ENCODE data around the gene CLCNKA.
"Not testable (repeated sequence)": the region's sequence is repeated elsewhere in the genome, so short reads cannot be mapped to it uniquely, and the experiment has no call there.

Gene CLCNKA

DNA sequence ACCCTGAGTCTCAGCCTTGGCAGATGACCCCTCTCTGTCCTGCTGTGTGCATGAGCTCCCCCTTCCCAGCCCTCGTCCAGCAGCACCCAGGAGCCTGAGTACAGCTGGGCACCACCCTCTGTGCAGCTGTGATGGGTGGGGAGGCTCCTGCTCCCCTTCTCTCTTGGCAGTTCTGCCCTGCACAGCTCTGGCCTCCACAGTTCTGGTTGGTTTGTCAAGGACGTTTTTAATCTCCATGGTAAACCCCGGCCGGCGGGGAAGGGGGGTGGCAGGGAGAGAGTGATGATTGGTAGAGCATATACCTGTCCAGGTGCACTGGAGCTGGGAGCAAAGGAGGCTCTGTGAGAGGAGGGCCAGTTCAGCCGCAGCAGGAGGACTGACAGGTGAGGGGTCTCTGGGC, at the start of gene CLCNKA:
Gene CLCNKA, plus strand, starts transcription at position 356 of the 400 bp plus-strand sequence. CDS start 584 bp downstream, outside the sequence.
- Mint-ChIP-seq H3K4me3 (no peak within 1 kb of the TSS), H3K27me3 (ENCODE audit: low read depth) (peaks cover 3% of the 10 kb centered on the region), H3K4me1 (ENCODE audit: low read depth) (no peaks in the 10 kb centered on the region), H3K9me3 (no peaks in the 10 kb centered on the region), H3K36me3 (ENCODE audit: low read depth) (no peaks in the 10 kb centered on the region), H3K27ac (no peak within 1 kb of the TSS)

DNA sequence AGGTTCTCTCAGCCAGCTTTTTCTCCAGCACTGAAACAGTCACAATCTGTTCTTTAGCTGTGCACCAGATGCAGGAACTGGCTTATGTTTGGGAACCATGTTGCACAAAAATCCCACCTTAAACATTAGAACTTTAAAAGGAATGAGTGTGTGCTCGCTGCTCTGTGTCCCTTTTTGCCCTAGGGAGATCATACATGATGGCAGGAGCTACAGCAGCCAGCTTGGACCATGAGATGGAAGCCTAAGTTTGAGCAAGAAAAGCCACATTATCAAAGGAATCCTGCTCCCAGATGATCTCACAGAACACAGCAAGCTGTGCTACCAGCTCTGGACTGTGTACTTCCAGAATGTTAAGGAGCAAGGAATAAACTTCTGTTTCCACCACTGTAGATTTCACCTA, 49.4 kb upstream of the CLCNKA start:
- Mint-ChIP-seq H3K27me3 (ENCODE audit: low read depth) (no peaks in the 10 kb centered on the region), H3K4me1 (ENCODE audit: low read depth) (peaks cover 43% of the 10 kb centered on the region), H3K9me3 (peaks cover 4% of the 10 kb centered on the region), H3K36me3 (ENCODE audit: low read depth) (peaks cover 41% of the 10 kb centered on the region), H3K27ac (no peak overlapping the region), H3K4me3 (no peak overlapping the region)

DNA sequence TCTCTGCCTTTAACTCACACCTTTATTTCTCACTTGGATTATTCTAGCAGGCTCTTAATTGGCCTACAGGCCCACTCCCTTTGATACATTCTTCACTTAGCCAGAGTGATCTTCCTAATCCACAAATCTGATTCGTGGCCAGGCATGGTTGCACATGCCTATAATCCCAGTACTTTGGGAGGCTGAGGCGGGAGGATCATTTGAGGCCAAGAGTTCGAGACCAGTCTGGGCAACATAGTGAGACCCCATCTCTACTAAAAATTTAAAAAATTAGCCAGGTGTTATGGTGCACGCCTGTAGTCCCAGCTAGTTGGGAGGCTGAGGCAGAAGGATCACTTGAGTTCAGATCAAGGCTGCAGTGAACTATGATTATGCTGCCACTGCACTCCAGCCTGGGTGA, 48.1 kb upstream of the CLCNKA start:
- peaks cover 33% of the 10 kb centered on the region for H3K36me3 Mint-ChIP-seq (ENCODE audit: low read depth)
- no peak overlapping the region for H3K27ac Mint-ChIP-seq
- H3K27me3 Mint-ChIP-seq (ENCODE audit: low read depth), result no peaks in the 10 kb centered on the region
- H3K4me3 Mint-ChIP-seq, result no peak overlapping the region
- H3K9me3 Mint-ChIP-seq, result peaks cover 4% of the 10 kb centered on the region
- peaks cover 35% of the 10 kb centered on the region for H3K4me1 Mint-ChIP-seq (ENCODE audit: low read depth)

DNA sequence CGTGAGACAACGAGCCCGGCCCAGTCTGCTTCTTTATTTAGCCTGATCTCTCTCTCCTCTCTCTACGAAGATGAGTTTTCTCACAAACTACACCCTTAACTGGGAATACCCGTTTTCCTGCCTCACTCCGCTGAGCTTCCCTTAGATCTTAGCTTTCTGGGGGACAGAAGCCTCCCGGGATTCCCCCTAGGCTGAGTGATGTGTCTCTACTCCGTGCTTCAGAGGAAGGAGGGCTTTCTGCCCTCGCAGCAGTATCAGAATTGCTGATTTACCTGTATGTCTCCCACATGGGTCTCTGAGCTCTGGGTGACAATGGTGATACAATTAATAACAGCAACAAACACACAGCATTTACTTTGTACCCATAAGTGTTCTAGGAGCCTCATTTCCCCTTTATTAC, 47.0 kb upstream of the CLCNKA start:
- Mint-ChIP-seq H3K4me3 (peak overlapping the region; percentile 81), H3K36me3 (ENCODE audit: low read depth) (peaks cover 28% of the 10 kb centered on the region), H3K9me3 (peaks cover 3% of the 10 kb centered on the region), H3K4me1 (ENCODE audit: low read depth) (peaks cover 35% of the 10 kb centered on the region), H3K27ac (peak overlapping the region; percentile 76), H3K27me3 (ENCODE audit: low read depth) (no peaks in the 10 kb centered on the region)

DNA sequence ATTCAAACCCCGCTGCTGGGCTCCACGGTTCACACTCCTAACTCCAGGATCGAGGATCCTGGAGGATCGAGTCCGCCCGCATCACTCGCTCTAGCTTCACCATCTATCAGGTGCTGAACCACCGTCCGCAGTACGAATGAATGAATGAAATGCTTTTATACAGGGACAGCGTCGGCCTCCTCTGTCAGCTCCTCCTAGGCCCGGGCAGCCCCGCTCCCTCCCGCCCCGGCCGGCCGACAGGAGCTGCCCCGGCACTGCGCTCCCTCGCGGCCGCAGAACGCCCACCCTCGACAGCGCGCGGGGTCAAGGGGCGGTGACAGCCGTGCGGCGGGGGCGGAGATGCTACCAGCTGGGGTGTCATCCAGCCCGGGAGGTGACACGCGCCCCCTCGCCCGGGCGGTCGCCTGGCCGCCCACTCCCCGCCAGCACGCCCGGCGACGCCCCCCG, 46.5 kb upstream of the CLCNKA start:
- peak overlapping the region; percentile 76 for H3K27ac Mint-ChIP-seq
- H3K9me3 Mint-ChIP-seq, result no peaks in the 10 kb centered on the region
- H3K27me3 Mint-ChIP-seq (ENCODE audit: low read depth), result no peaks in the 10 kb centered on the region
- H3K4me1 Mint-ChIP-seq (ENCODE audit: low read depth), result peaks cover 31% of the 10 kb centered on the region
- H3K36me3 Mint-ChIP-seq (ENCODE audit: low read depth), result peaks cover 22% of the 10 kb centered on the region
- peak overlapping the region; percentile 81 for H3K4me3 Mint-ChIP-seq

DNA sequence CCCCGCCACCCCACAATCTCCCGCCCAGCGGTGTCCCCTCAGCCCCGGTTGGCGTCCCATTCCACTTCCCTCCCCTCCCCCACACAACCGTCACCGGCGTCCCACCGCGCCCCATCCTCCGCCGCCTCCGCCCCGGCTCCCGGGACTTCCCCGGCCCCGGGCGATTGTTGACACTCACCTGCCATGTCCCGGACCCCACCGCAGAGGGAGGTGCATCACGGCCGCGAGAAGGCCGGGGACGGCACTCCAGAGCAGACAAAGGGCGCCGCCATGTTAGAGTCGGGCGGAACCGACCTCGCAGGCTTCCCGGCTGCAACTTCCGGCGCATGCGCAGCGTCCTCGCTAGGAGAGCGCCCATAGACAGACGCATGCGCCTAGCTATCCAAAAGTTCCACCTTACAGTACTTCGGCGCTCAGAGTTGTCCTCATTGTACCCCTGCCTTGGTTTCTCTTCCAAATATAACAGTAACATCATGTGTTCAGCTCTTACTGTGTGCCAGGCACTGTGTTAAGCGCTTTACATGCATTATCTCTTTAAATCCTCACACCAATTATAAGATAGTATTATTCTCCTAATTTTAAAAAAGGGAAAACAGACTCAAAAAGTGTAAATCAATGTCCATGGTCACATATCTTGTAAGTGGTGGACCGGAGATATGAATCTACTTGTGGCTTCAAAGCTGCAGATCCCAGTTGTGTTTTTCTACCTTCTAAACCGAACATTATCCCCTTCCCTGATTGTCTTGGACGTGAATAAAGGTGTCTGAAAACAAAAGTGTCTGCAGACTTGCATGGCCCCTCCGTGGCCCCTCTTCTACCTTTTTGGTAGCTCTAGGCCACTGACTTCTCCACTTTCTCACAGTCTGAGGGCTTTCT, 45.8 kb upstream of the CLCNKA start, which contains the start of gene ZBTB17:
Gene ZBTB17, minus strand, starts transcription at position 297 of the 876 bp plus-strand sequence. CDS start 27,606 bp downstream, outside the sequence.
- Mint-ChIP-seq H3K4me1 (ENCODE audit: low read depth) (peaks cover 28% of the 10 kb centered on the region), H3K27me3 (ENCODE audit: low read depth) (no peaks in the 10 kb centered on the region), H3K9me3 (no peaks in the 10 kb centered on the region), H3K27ac (peak within 1 kb of the TSS; percentile 78), H3K4me3 (peak within 1 kb of the TSS; percentile 88), H3K36me3 (ENCODE audit: low read depth) (peaks cover 22% of the 10 kb centered on the region)

DNA sequence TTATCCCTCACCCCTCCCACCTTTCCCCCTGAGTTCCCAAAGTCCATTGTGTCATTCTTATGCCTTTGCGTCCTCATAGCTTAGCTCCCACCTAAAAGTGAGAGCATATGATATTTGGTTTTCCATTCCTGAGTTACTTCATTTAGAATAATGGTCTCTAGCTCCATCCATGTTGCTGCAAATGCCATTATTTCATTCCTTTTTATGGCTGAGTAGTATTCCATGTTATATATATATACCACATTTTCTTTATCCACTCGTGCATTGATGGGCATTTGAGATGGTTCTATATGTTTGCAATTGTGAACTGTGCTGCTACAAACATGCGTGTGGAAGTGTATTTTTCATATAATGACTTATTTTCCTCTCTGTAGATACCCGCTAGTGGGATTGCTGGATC, 43.9 kb upstream of the CLCNKA start:
- Mint-ChIP-seq H3K36me3 (ENCODE audit: low read depth) (peaks cover 10% of the 10 kb centered on the region), H3K4me1 (ENCODE audit: low read depth) (peaks cover 20% of the 10 kb centered on the region)
- not testable (repeated sequence) for H3K27me3 Mint-ChIP-seq (ENCODE audit: low read depth); H3K9me3 Mint-ChIP-seq; H3K4me3 Mint-ChIP-seq; H3K27ac Mint-ChIP-seq

DNA sequence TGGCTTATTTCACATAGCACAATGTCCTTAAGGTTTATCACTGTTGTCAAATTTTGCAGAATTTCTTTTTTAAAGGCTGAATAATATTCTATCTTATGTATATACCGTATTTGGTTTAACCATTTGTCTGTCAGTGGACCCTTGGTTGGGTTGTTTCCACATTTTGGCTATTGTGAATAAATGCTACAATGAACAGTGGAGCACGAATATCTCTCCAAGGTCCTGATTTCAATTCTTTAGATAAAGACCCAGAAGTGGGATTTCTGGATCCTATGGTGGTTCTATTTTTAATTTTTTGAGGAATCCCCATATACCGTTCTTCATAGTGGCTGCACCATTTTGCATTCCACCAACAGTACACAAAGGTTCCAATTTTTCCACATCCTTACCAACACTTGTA, 40.2 kb upstream of the CLCNKA start:
- no peak overlapping the region for H3K4me3 Mint-ChIP-seq
- no peaks in the 10 kb centered on the region for H3K36me3 Mint-ChIP-seq (ENCODE audit: low read depth)
- no peaks in the 10 kb centered on the region for H3K27me3 Mint-ChIP-seq (ENCODE audit: low read depth)
- H3K9me3 Mint-ChIP-seq, result no peaks in the 10 kb centered on the region
- no peak overlapping the region for H3K27ac Mint-ChIP-seq
- H3K4me1 Mint-ChIP-seq (ENCODE audit: low read depth), result peaks cover 2% of the 10 kb centered on the region

DNA sequence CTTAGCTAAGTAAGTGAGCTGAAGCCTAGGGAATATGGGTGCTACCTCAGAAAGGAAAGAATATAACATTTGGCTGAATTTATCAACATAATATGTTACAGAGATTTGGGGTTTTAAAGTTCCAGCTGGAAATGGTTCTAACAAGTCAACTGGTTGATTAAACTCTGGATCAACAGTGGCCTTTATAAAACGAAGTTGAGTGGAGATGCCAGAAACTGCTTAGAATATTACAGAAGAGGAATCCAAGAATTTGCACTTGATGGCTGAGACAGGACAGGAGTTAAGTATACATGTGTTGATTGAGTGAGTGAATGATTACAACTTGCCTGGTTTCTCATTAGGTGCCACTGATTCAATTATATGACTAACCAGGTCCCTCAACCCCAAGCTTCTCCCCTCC, 38.6 kb upstream of the CLCNKA start:
- Mint-ChIP-seq H3K36me3 (ENCODE audit: low read depth) (no peaks in the 10 kb centered on the region), H3K4me3 (no peak overlapping the region), H3K4me1 (ENCODE audit: low read depth) (peaks cover 1% of the 10 kb centered on the region), H3K27ac (no peak overlapping the region), H3K9me3 (no peaks in the 10 kb centered on the region), H3K27me3 (ENCODE audit: low read depth) (no peaks in the 10 kb centered on the region)

DNA sequence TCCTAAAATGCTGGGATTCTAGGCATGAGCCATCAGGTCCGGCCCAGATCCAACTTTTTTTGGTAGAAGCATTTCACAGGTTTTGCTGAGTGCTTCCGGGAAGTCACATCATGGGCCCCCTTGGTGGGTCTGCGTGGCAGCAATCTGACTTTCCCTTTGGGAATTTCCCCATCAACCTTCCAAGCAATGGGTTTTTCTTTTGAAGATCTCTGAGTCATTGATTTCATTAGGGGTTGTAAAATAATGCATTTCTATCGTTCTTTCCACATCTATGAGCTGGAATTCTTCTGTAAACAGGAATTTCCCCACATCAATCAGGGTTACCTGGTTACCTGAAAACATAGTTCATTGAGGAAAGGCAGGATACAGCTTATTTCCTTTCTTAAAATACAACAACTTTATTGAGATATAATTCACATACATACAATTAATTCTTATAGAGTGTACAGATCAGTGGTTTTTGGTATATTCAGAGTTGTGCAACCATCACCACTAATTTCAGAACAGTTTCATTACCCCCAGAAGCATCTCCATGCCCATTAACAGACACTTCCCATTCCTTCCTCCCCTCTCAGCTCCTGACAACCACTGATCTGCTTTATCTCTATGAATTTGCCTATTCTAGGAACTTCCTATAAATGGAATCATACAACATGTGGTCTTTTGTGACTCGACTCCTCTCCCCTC, 36.1 kb upstream of the CLCNKA start:
- H3K4me1 Mint-ChIP-seq (ENCODE audit: low read depth), result no peaks in the 10 kb centered on the region
- H3K27me3 Mint-ChIP-seq (ENCODE audit: low read depth), result no peaks in the 10 kb centered on the region
- H3K9me3 Mint-ChIP-seq, result no peaks in the 10 kb centered on the region
- H3K36me3 Mint-ChIP-seq (ENCODE audit: low read depth), result no peaks in the 10 kb centered on the region
- no peak overlapping the region for H3K27ac Mint-ChIP-seq
- H3K4me3 Mint-ChIP-seq, result no peak overlapping the region

DNA sequence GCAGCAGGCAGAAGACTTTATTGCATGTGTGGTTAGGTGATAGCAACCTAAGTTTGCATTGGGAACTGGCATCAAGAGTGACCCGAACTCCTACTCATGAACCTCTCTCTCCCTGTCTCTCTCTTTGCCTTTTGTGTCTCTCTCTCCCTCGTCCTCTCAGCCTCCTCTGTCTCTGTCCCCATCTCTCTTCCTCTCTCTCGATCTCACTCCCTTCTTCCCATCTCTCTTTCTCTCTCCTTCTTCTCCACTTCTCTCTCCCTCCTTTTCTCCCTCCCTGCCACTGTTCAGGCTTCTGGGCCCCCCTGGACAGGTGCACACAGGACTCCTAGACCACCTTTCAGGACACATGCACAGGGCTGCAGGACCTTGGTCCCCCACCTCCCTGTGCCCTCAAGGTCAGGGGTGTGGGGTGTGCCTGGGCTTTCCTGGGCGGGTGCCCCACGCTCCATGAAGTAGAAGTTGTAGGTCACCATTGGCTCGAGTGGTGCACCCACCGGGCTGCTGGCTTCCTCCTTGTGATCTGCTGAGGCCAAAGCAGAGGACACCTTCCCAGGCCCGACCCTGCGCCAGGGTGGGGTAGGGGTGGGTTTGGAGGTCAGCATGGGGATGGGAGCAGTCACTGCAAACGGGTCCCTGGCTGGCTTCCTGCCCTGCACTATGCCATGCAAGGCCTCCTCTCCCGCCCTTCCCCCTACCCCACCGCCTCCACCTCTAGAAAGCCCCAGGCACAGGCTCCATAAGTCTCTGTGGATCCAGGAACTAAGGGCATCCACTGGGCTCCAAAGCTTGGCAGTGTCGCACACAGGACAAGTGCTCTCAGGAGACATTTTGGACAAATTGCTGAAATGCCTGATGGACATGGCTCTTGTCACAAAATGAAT, 32.7 kb upstream of the CLCNKA start:
- Mint-ChIP-seq H3K4me1 (ENCODE audit: low read depth) (no peaks in the 10 kb centered on the region), H3K36me3 (ENCODE audit: low read depth) (no peaks in the 10 kb centered on the region), H3K27me3 (ENCODE audit: low read depth) (no peaks in the 10 kb centered on the region), H3K27ac (no peak overlapping the region), H3K4me3 (no peak overlapping the region), H3K9me3 (no peaks in the 10 kb centered on the region)

DNA sequence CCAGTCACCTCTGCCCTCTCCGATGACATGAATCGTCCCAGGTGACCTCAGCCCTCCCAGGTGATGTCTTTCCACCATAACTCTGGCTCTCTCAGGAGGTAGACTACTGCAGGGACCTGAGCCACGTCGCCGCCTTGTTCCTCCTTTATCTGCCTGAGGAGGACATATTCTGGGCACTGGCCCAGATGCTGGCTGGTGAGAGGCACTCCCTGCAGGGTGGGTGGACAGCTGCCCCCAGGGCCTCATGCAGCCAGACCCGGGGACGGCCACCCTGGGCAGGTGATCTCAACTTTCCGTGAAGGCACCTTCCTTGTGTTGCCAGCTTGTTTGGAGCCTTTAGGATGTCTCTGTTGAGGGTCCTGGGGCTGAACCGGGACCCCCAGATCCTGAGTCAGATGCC, 32.1 kb upstream of the CLCNKA start:
- no peak overlapping the region for H3K4me3 Mint-ChIP-seq
- H3K27ac Mint-ChIP-seq, result no peak overlapping the region
- H3K9me3 Mint-ChIP-seq, result no peaks in the 10 kb centered on the region
- no peaks in the 10 kb centered on the region for H3K27me3 Mint-ChIP-seq (ENCODE audit: low read depth)
- no peaks in the 10 kb centered on the region for H3K4me1 Mint-ChIP-seq (ENCODE audit: low read depth)
- H3K36me3 Mint-ChIP-seq (ENCODE audit: low read depth), result no peaks in the 10 kb centered on the region

DNA sequence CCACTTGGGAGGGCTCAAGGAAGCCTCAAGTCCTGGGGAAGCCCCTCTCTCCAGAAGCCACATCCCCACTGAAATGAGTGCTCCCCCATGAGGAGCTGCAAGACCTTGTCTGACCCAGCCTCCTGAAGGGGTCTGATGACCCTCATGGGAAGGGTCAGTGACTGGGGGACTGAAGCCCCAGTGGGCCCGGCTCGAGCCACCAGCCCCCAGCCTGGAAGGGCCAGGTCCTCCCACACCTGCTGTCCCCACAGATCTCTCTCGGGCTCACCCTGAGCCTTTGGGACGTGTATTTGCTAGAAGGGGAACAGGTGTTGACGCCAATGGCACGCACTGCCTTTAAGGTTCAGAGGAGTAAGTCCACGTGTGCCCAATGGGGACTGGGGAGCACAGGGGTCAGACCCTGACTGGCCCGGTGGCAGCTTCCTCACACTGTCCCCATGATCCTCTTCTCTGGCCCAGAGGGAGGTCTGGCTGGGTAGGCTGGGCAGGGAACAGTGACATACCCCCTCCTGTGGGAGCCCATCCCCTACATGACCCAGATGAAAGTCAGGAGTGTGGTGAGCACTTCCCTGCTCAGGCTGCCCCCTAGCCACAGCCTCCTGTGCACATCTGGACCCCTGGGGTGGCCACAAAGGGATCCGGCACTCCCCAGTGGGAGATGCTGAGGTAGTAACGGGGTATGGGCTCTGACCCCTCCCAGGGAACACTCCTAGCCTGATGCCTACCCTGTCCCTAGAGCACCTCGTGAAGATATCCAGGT, 30.2 kb upstream of the CLCNKA start:
- no peak overlapping the region for H3K4me3 Mint-ChIP-seq
- H3K4me1 Mint-ChIP-seq (ENCODE audit: low read depth), result no peaks in the 10 kb centered on the region
- no peaks in the 10 kb centered on the region for H3K9me3 Mint-ChIP-seq
- H3K27me3 Mint-ChIP-seq (ENCODE audit: low read depth), result no peaks in the 10 kb centered on the region
- no peaks in the 10 kb centered on the region for H3K36me3 Mint-ChIP-seq (ENCODE audit: low read depth)
- no peak overlapping the region for H3K27ac Mint-ChIP-seq

DNA sequence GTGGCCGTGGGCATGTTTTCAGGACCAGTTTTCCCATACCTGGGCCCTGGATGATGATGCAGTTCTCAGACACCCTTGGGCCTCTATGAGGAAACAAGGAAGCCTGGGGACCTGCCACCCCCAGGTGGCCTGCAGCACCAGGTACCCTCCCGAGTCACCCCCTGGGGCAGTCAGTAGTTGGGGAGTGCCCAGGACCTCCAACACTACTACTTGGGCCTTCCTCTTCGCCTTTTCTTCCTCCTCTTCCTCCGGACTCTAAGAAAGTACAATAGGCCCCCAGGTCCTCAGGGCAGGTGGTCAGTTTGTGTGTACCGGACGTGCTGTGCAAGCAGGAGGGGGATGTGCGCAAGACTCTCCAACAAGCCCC, 29.7 kb upstream of the CLCNKA start:
- Mint-ChIP-seq H3K4me3 (no peak overlapping the region), H3K27me3 (ENCODE audit: low read depth) (no peaks in the 10 kb centered on the region), H3K27ac (no peak overlapping the region), H3K4me1 (ENCODE audit: low read depth) (no peaks in the 10 kb centered on the region), H3K36me3 (ENCODE audit: low read depth) (no peaks in the 10 kb centered on the region), H3K9me3 (no peaks in the 10 kb centered on the region)

All from T-helper 1 cell treated with Interleukin-12 subunit alpha and Interleukin-12 subunit beta and Interleukin-4 antibody, amounts not matched to agents 30 μg/mL and 1 μg/mL, for 36 hours (primary cell).